ENCODE results near the gene ABHD17B. TPM values are rescaled to one million over a fixed set of nuclear protein-coding genes. Genes with fewer than 3 reads are reported as not detected.

The ABHD17B gene
- total RNA-seq, 4 donors from 2014 or later, result 10.5 to 24.8 (median 15.9) TPM

DNA sequence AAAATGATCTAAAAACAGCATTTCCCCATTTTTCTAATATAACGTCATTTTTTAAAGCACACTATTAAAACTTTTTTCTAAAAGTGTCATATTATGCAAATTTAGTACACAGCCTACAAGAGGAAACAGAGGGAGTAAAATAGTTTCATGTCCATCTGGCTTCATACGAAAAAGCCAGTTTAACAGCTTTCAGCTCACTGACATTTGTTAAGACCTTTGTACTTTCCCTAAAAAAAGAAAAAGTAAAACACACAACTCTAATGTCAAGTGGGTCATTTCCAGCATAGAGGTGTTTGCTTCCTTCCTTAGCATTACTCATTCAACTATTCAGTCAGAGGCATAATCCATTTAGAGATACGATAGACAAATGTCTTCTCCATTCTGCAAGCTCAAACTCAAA, 49.4 kb downstream of the ABHD17B start:
- Histone ChIP-seq H3K9me3 (peaks cover 0 to 21% (median 0%) of the 10 kb centered on the region in 3 donors), H3K4me1 (peaks cover 0 to 8% (median 0%) of the 10 kb centered on the region in 3 donors), H3K4me3 (no peak overlapping the region), H3K36me3 (peaks cover 0 to 11% of the 10 kb centered on the region in 2 donors), H3K27ac (no peak overlapping the region), H3K27me3 (no peaks in the 10 kb centered on the region)
- TF ChIP-seq POLR2AphosphoS5 (IDR thresholded peaks at IDR 0.05) (no peak), EP300 (IDR thresholded peaks at IDR 0.05) (no peak), POLR2A (IDR thresholded peaks at IDR 0.05) (no peak)
- TF ChIP-seq, protein P1, sequence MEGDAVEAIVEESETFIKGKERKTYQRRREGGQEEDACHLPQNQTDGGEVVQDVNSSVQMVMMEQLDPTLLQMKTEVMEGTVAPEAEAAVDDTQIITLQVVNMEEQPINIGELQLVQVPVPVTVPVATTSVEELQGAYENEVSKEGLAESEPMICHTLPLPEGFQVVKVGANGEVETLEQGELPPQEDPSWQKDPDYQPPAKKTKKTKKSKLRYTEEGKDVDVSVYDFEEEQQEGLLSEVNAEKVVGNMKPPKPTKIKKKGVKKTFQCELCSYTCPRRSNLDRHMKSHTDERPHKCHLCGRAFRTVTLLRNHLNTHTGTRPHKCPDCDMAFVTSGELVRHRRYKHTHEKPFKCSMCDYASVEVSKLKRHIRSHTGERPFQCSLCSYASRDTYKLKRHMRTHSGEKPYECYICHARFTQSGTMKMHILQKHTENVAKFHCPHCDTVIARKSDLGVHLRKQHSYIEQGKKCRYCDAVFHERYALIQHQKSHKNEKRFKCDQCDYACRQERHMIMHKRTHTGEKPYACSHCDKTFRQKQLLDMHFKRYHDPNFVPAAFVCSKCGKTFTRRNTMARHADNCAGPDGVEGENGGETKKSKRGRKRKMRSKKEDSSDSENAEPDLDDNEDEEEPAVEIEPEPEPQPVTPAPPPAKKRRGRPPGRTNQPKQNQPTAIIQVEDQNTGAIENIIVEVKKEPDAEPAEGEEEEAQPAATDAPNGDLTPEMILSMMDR (IDR thresholded peaks at IDR 0.05), result no peak
- no peak for ATAC-seq
- 78 to 80% methylated on average over 3 of the region's 3 CpGs for WGBS, 2 donors (ENCODE audit: low coverage in 1 of 2)

DNA sequence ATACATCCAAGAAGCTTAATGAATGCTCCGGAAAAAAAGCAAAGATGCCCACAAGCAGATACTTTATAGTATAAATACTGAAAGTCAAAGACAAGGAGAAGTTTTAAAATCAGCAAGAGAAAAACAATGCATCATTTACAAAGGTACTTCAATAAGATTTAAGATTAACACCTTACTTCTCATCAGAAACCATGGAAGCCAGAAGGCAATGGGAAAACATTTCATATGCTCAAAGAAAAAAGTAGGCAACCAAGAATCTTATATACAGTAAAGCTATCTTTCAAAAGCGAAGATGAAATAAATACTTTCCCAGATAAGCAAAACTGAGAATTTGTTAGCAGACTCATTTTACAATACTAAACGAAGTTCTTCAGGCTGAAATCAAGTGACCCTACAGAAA, 51.1 kb downstream of the ABHD17B start:
- H3K36me3 ChIP-seq, result no peaks in the 10 kb centered on the region
- peaks cover 0 to 8% (median 0%) of the 10 kb centered on the region in 3 donors for H3K4me1 ChIP-seq
- ATAC-seq, result no peak
- H3K27me3 ChIP-seq, result no peaks in the 10 kb centered on the region
- peaks cover 0 to 21% (median 0%) of the 10 kb centered on the region in 3 donors for H3K9me3 ChIP-seq
- WGBS, 2 donors (ENCODE audit: low coverage in 1 of 2), result 98 to 100% methylated on average over 3 of the region's 3 CpGs
- H3K27ac ChIP-seq, result no peak overlapping the region
- TF ChIP-seq POLR2A (IDR thresholded peaks at IDR 0.05) (no peak), EP300 (IDR thresholded peaks at IDR 0.05) (no peak)
- TF ChIP-seq, protein P1 (IDR thresholded peaks at IDR 0.05), result no peak
- H3K4me3 ChIP-seq, result no peak overlapping the region

DNA sequence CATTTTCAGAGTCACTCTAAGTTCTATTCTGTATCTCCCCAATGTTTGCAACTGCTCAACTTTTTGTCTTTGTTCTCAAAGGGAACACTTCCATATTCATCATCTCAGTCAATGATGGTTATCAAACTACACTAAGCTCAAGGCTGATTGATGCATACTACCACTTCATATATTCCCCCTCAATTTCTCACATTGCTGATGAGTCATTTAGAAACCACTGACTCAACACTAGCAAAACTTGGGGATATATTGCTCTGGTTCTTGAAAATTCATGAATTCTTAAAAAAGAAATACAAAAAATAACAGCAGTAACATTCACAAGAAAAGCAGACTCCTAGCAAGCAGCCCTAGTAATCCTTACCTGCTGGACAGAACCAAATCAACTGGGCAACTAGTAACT, 52.2 kb downstream of the ABHD17B start:
- Histone ChIP-seq H3K27ac (no peak overlapping the region), H3K4me1 (peaks cover 0 to 8% (median 0%) of the 10 kb centered on the region in 3 donors), H3K27me3 (no peaks in the 10 kb centered on the region), H3K4me3 (no peak overlapping the region), H3K36me3 (no peaks in the 10 kb centered on the region), H3K9me3 (peaks cover 0 to 21% (median 0%) of the 10 kb centered on the region in 3 donors)
- TF ChIP-seq EP300 (IDR thresholded peaks at IDR 0.05) (no peak), POLR2AphosphoS5 (IDR thresholded peaks at IDR 0.05) (no peak), POLR2A (IDR thresholded peaks at IDR 0.05) (no peak)
- TF ChIP-seq, protein P1 (IDR thresholded peaks at IDR 0.05), result no peak
- no peak for ATAC-seq

DNA sequence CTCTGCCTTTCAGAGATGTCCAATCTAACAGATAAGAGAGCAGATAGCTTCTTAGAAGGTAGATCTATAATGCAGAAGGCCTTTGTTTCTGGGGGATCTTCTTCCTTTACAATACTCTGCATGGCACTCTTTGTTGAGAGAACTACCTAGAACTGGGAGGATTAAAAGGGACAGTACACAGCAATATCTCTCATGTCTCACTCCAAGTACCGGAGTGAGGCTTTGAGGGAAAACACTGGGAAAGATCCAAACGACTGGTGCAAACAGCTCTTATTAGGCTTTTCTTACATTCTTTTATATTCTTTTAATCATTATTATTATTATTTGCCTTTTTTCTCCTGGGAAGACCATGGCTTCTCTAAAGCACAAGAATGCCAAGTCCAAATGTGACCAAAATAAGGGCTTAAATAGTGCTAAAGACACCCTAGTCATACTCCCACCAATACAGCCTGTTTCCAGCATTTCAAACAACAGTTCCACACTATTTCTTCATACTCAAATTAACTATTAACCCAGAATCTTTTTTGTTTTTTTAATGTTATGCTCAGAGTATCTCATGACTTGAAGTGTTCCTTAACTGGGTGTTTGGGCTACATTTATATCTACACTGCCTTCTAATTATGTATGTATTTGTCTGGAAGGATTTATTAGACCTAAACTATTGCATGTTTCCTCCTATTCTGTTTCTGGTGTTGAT, 52.7 kb downstream of the ABHD17B start:
- no peak overlapping the region for H3K4me3 ChIP-seq
- H3K4me1 ChIP-seq, result peaks cover 0 to 2% (median 0%) of the 10 kb centered on the region in 3 donors
- H3K9me3 ChIP-seq, result peaks cover 0 to 21% (median 0%) of the 10 kb centered on the region in 3 donors
- TF ChIP-seq EP300 (IDR thresholded peaks at IDR 0.05) (no peak), POLR2A (IDR thresholded peaks at IDR 0.05) (no peak), POLR2AphosphoS5 (IDR thresholded peaks at IDR 0.05) (no peak)
- TF ChIP-seq, protein P1 (IDR thresholded peaks at IDR 0.05), result no peak
- H3K27me3 ChIP-seq, result no peaks in the 10 kb centered on the region
- no peaks in the 10 kb centered on the region for H3K36me3 ChIP-seq
- no peak for ATAC-seq
- no peak overlapping the region for H3K27ac ChIP-seq
- 88 to 96% methylated on average over 2 of the region's 2 CpGs for WGBS, 2 donors (ENCODE audit: low coverage in 1 of 2)

DNA sequence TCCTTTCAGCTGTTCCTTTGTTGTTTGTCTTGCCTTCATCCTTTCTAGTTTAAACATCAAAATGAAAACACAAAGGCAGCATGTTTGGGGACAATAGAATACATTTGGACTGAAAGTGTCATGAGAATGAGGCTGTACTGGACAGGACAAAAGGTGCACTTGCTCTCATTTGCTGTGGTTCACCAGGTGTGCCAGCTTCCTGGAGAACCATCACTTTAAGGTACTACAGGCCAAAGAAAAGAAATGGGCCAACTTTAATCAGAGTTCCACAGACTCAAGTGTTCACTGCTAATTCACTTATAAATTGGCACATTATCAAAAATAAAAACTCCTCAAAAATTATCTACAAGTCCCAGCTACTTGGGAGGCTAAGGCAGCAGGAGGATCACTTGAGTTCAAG, 53.8 kb downstream of the ABHD17B start:
- Histone ChIP-seq H3K36me3 (no peaks in the 10 kb centered on the region), H3K4me3 (no peak overlapping the region), H3K4me1 (no peaks in the 10 kb centered on the region), H3K27me3 (no peaks in the 10 kb centered on the region), H3K9me3 (peaks cover 0 to 21% (median 0%) of the 10 kb centered on the region in 3 donors), H3K27ac (no peak overlapping the region)
- ATAC-seq, result no peak
- TF ChIP-seq, protein P1 (IDR thresholded peaks at IDR 0.05), result no peak
- TF ChIP-seq POLR2A (IDR thresholded peaks at IDR 0.05) (no peak), EP300 (IDR thresholded peaks at IDR 0.05) (no peak), POLR2AphosphoS5 (IDR thresholded peaks at IDR 0.05) (no peak)

All from gastroesophageal sphincter (tissue), 4 donors.